Karpas-422 (cell line): Measurements from ENCODE around the gene ALPG. TPM values are rescaled to one million over a fixed set of nuclear protein-coding genes. Genes with fewer than 3 reads are reported as not detected.
"Not testable (repeated sequence)": the region's sequence is repeated elsewhere in the genome, so short reads cannot be mapped to it uniquely, and the experiment has no call there.

Source experiments
- DNase-seq: peaks from one replicate; pipeline ENCODE4 v3.0.0-alpha.2; 2015
- H2AFZ ChIP-seq: fragments of 200-600 bp; sonication (generic); 2 replicates; pipeline ENCODE4 v1.6.1; 2014; ENCODE audit warnings: antibody characterized with exemption, low read length, mixed read lengths
- H3K27ac ChIP-seq: fragments of 200-600 bp; sonication (generic); 2 replicates; pipeline ENCODE4 v1.5.1; 2014; ENCODE audit warnings: mild to moderate bottlenecking, low read length, moderate library complexity
- H3K27me3 ChIP-seq: fragments of 200-600 bp; sonication (generic); 2 replicates; pipeline ENCODE4 v1.6.1; 2014; ENCODE audit warnings: low read length, mixed read lengths
- H3K36me3 ChIP-seq: fragments of 200-600 bp; sonication (generic); 2 replicates; pipeline ENCODE4 v1.6.1; 2014; ENCODE audit warnings: low read length, mixed read lengths; ENCODE audit not compliant: insufficient read depth
- H3K4me1 ChIP-seq: fragments of 200-600 bp; sonication (generic); 2 replicates; pipeline ENCODE4 v1.6.1; 2014; ENCODE audit warnings: mild to moderate bottlenecking, low read length, mixed read lengths
- H3K4me2 ChIP-seq: fragments of 200-600 bp; sonication (generic); 2 replicates; pipeline ENCODE4 v1.6.1; 2014; ENCODE audit warnings: low read length, low read depth, mild to moderate bottlenecking; ENCODE audit not compliant: poor library complexity, severe bottlenecking
- H3K4me3 ChIP-seq: fragments of 200-600 bp; sonication (generic); 2 replicates; pipeline ENCODE4 v1.5.1; 2014; ENCODE audit warnings: mild to moderate bottlenecking, antibody characterized with exemption, low read length, mixed read lengths
- H3K79me2 ChIP-seq: fragments of 200-600 bp; sonication (generic); 2 replicates; pipeline ENCODE4 v1.6.1; 2014; ENCODE audit warnings: mild to moderate bottlenecking, low read length, mixed read lengths
- H3K9ac ChIP-seq: fragments of 200-600 bp; sonication (generic); 2 replicates; pipeline ENCODE4 v1.6.0; 2014; ENCODE audit warnings: low read length
- H3K9me2 ChIP-seq: fragments of 200-600 bp; sonication (generic), shearing (Covaris generic); replicated peaks from 2 replicates; pipeline ENCODE4 v1.6.0; 2014; ENCODE audit warnings: mild to moderate bottlenecking, low read length, moderate library complexity; ENCODE audit not compliant: insufficient read depth
- H3K9me3 ChIP-seq: fragments of 300-700, 200-600 bp; sonication (generic); 2 replicates; pipeline ENCODE4 v1.6.1; 2014; ENCODE audit warnings: low read length, mixed read lengths
- H4K20me1 ChIP-seq: fragments of 200-600 bp; sonication (generic); 2 replicates; pipeline ENCODE4 v1.6.1; 2014; ENCODE audit warnings: mild to moderate bottlenecking, antibody characterized with exemption, low read length, low read depth; ENCODE audit not compliant: insufficient read depth
- total RNA-seq: library from RNA; depleted of rRNA; stranded (reverse); fragments of >200 nt; shearing (Covaris generic); gene quantifications from 2 replicates; pipeline ENCODE4 v1.2.3, GENCODE V29; 2014; ENCODE audit warnings: low replicate concordance

ALPG gene
- total RNA-seq, 1 experiment from 2014 or later: not detected

DNA sequence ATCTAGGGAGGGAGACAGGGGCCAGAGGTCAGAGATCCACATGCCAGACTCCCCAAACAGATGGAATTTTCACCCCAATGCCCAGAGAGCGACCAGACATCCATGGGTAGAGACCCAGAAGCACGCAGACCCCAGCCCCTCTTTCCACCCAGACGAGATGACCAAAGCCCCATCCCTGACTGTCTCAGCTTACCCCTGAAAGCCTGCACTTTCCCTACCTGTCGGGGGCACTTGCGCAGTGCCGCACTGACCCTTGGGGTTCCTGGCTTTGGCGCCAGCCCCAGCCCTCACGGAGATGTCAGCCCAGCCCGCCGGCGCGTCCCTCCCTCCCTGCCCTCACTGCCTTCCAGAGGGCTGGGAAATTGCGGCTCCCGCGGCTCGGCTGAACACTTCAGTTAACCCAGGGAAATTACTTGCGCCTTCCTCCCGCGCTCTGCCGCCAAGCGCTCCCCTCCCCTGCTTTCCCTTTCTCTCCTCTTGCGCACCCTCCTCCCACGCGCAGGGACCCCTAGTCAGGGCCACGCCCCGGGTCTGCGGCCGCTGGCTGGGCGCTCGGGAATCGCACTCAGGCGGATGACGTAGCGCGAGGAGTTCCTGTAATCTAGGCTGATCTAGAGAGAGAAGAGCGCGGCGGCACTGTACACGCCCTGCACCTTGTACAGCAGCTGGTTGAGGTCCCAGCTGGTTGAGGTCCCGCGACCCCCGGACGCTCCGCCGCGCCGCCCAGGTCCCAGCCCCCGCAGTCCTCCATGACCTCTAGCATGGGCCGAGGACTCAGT lies 12.0 kb downstream of the ALPG start:
- Histone ChIP-seq H4K20me1 (no peaks in the 10 kb centered on the region), H3K4me3 (no peak overlapping the region), H3K4me2 (no peak overlapping the region), H3K4me1 (peaks cover 16% of the 10 kb centered on the region), H3K9me2 (no peaks in the 10 kb centered on the region), H3K9me3 (no peaks in the 10 kb centered on the region), H3K9ac (no peak overlapping the region), H3K27ac (no peak overlapping the region), H3K36me3 (peaks cover 4% of the 10 kb centered on the region; the same call in 1 of the 2 replicates), H3K79me2 (no peaks in the 10 kb centered on the region), H2AFZ (no peak overlapping the region), H3K27me3 (no peaks in the 10 kb centered on the region; the same call in 1 of the 2 replicates)
- DNase-seq: no peak

DNA sequence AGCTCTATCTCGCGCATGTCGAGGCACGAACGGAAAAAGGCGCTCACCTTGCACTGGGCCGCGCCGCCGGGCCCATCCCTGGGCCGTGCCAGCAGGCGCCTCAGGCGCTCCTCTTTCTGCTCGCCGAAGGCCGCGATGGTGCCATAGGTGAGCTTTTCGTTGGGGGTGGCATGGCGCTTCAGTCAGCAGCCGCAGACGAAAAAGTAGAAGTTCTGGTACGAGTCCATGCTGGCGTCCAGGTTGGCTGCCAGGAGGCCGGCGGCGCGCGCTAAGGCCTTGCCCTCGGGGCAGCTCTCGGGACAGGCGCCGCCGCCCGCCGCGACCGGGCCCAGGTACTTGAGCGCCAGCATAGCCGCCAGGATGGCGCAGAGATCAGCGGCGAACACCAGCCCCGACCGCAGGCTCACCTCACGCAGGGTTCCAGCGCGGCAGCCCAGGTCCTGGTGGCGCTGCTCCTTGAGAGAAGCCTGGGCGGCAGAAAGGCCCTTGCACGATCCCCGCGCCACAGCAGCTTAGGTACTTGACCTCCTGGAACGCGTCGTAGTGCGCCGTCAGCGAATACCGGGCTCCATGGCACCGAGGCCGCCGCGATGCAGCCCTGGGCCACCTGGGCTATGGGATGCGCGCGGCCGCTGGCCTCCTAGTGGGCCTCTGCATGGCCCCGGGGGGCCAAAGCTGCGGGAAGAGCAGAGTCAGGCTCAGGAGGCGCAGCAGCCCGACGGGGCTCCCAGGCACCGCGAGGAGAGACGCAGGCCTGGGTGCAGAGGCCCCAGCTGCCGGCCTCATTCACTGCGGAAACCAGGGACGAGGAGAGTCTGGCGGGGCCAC lies 12.8 kb downstream of the ALPG start:
- H3K9ac ChIP-seq: no peak overlapping the region
- H4K20me1 ChIP-seq: no peaks in the 10 kb centered on the region
- H3K9me3 ChIP-seq: no peaks in the 10 kb centered on the region
- no peak overlapping the region for H3K4me2 ChIP-seq
- peaks cover 22% of the 10 kb centered on the region for H3K4me1 ChIP-seq
- H3K9me2 ChIP-seq: no peaks in the 10 kb centered on the region
- H2AFZ ChIP-seq: no peak overlapping the region
- no peaks in the 10 kb centered on the region; the same call in 1 of the 2 replicates for H3K27me3 ChIP-seq
- no peaks in the 10 kb centered on the region for H3K79me2 ChIP-seq
- peaks cover 4% of the 10 kb centered on the region; the same call in 1 of the 2 replicates for H3K36me3 ChIP-seq
- H3K4me3 ChIP-seq: no peak overlapping the region
- H3K27ac ChIP-seq: no peak overlapping the region
- no peak for DNase-seq

DNA sequence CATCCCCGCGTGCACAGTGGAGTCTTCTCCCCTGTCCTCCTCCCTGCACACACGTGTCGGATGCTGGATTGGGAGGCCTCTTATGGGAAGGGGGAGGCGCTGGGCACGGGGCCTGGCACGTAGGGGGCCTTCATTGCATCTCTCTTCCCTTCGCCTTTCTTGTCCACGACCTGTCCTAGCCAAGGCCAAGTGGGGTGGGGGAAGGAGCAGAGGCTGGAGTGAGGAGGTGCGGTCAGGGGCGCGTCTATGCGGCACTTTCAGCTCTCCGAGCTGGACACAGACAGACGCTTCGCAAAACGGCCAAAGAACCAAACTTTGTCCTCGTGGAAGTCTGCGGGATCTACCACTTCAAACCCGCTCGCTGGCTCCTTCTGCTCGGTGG lies 13.4 kb downstream of the ALPG start:
- DNase-seq: no peak
- Histone ChIP-seq H3K79me2 (no peaks in the 10 kb centered on the region), H3K27ac (no peak overlapping the region), H3K36me3 (peaks cover 4% of the 10 kb centered on the region; the same call in 1 of the 2 replicates), H3K9me3 (no peaks in the 10 kb centered on the region), H3K4me2 (no peak overlapping the region), H3K4me3 (no peak overlapping the region), H3K4me1 (peaks cover 22% of the 10 kb centered on the region), H2AFZ (no peak overlapping the region), H3K9ac (no peak overlapping the region), H3K9me2 (no peaks in the 10 kb centered on the region), H4K20me1 (no peaks in the 10 kb centered on the region), H3K27me3 (no peaks in the 10 kb centered on the region; the same call in 1 of the 2 replicates)

DNA sequence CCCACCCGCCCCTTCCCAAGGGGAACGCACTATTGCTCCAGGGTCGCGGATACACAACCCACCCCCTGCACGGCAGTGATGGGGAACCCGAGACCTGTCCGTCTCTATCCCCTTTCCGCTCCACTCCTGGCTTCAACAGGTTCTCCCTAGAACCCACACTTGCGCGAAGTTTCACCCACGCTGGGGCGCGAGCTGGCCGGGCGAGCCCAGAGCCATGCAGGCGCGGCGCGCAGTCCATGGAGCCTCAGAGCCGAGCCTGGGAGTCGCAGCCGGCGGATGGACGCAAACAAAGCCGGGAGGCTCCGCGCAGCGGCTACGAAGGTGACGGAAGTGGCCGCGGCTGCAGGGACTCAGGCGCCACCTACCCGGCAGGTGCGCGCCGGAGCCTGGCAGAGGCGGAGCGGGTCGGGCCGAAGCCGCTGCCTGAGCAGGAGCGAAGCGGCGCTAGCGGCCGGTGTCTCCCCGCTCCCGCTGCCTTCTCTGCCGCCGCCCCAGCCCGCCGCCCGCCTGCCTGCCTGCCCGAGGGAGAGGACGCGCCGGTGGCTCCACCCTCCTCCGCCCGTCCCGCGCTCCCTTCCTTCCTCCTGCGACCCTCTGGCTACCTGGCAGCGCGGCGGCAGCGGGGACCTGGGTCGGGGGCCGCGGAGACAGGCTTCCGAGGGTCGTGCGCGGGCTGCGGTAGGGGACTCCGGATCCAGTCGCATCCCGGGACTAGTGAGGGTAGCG lies 14.0 kb downstream of the ALPG start:
- Histone ChIP-seq H3K9ac (no peak overlapping the region), H3K9me3 (no peaks in the 10 kb centered on the region), H3K4me3 (no peak overlapping the region), H3K36me3 (peaks cover 4% of the 10 kb centered on the region; the same call in 1 of the 2 replicates), H3K4me1 (peaks cover 22% of the 10 kb centered on the region), H3K27me3 (no peaks in the 10 kb centered on the region; the same call in 1 of the 2 replicates), H3K79me2 (no peaks in the 10 kb centered on the region), H3K4me2 (no peak overlapping the region), H3K27ac (no peak overlapping the region), H3K9me2 (no peaks in the 10 kb centered on the region), H2AFZ (no peak overlapping the region), H4K20me1 (no peaks in the 10 kb centered on the region)
- DNase-seq: no peak

DNA sequence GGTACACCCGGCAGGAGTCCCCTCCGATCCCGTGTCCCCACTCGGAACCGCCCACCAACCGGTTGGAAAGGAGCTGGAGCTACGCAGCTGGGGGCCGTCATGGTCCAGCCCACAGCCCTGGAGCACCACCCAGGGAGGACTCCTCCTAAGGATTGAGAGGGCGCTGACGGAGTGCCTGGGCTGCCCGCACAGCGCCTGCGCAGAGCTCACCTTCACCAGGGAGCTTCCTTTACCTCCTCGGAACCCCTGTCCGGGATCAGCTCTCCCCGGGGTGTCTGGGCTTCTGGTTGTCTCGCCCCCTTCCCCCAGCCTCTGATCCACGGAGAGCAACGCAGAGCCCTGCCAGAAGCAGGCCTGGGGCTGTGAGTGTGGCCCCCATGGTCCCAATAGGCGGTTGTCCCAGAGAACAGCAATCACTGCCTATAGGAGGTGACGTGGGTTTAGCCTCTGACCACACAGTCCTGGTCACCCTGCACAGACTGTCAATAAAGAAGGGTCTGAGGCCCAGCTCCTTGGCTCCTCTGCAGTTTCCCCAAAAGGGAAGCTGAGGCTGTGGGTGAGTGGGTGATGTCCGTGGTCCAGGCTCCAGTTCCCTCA lies 14.6 kb downstream of the ALPG start:
- H2AFZ ChIP-seq: no peak overlapping the region
- no peaks in the 10 kb centered on the region for H4K20me1 ChIP-seq
- no peaks in the 10 kb centered on the region for H3K9me3 ChIP-seq
- H3K27ac ChIP-seq: no peak overlapping the region
- no peak overlapping the region for H3K4me2 ChIP-seq
- H3K4me3 ChIP-seq: no peak overlapping the region
- no peak overlapping the region for H3K9ac ChIP-seq
- DNase-seq: no peak
- H3K36me3 ChIP-seq: peaks cover 4% of the 10 kb centered on the region; the same call in 1 of the 2 replicates
- H3K4me1 ChIP-seq: peaks cover 22% of the 10 kb centered on the region
- no peaks in the 10 kb centered on the region; the same call in 1 of the 2 replicates for H3K27me3 ChIP-seq
- H3K9me2 ChIP-seq: no peaks in the 10 kb centered on the region
- H3K79me2 ChIP-seq: no peaks in the 10 kb centered on the region

DNA sequence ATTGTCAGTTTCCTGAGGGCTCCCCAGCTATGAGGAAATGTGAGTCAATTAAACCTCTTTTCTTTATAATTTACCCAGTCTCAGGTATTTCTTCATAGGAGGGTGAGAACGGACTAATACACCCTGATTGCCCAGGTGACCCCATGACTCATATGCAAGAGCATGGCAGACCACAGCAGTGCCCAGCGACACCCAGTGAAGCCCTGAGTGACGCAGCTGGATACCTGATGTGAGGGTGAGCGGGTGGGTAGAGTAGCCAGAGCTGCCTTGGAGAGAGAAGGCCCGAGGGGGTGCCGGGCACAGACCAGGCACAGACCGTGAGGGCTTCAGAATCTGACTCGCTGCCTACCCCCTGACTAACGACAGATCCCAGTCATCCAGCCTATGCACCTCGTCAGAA lies 15.4 kb downstream of the ALPG start:
- no peaks in the 10 kb centered on the region for H3K9me2 ChIP-seq
- no peak overlapping the region for H3K9ac ChIP-seq
- no peak for DNase-seq
- H3K4me2 ChIP-seq: no peak overlapping the region
- no peak overlapping the region for H2AFZ ChIP-seq
- no peaks in the 10 kb centered on the region for H3K79me2 ChIP-seq
- no peaks in the 10 kb centered on the region; the same call in 1 of the 2 replicates for H3K27me3 ChIP-seq
- no peak overlapping the region for H3K4me3 ChIP-seq
- peaks cover 22% of the 10 kb centered on the region for H3K4me1 ChIP-seq
- H3K27ac ChIP-seq: no peak overlapping the region
- no peaks in the 10 kb centered on the region for H3K9me3 ChIP-seq
- H3K36me3 ChIP-seq: peaks cover 4% of the 10 kb centered on the region; the same call in 1 of the 2 replicates
- H4K20me1 ChIP-seq: no peaks in the 10 kb centered on the region

DNA sequence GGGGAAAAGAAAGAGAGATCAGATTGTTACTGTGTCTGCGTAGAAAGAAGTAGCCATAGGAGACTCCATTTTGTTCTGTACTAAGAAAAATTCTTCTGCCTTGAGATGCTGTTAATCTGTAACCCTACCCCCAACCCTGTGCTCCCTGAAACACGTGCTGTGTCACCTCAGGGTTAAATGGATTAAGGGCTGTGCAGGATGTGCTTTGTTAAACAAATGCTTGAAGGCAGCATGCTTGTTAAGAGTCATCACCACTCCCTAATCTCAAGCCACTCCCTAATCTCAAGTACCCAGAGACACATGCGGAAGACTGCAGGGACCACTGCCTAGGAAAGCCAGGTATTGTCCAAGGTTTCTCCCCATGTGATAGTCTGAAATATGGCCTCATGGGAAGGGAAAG lies 16.4 kb downstream of the ALPG start:
- DNase-seq: peak; percentile 47
- H3K27ac ChIP-seq, H3K27me3 ChIP-seq, H4K20me1 ChIP-seq, H3K36me3 ChIP-seq, H3K79me2 ChIP-seq, H3K9me3 ChIP-seq, H3K9me2 ChIP-seq: not testable (repeated sequence)
- Histone ChIP-seq H3K4me1 (peaks cover 22% of the 10 kb centered on the region), H3K9ac (peak overlapping the region; percentile 33; the same call in 1 of the 2 replicates), H3K4me2 (peak overlapping the region; percentile 62), H2AFZ (peak overlapping the region; percentile 34; the same call in 1 of the 2 replicates), H3K4me3 (peak overlapping the region; percentile 59; the same call in 1 of the 2 replicates)
